NCI-H748 treated with DMSO at 0.1 percent for 48 hours (cell line): Measurements from ENCODE around the gene PIGU.
A peak's percentile ranks its signal among the peaks of the same experiment; 100 is the strongest.
"Not testable (repeated sequence)": the region's sequence is repeated elsewhere in the genome, so short reads cannot be mapped to it uniquely, and the experiment has no call there.

Experiments
- DNase-seq: peaks from one replicate; lab custom pipeline; 2025; lab: John Stamatoyannopoulos, UW

PIGU gene

GRCh38 chr20:34621383-34622367 lies 55.2 kb downstream of the PIGU start:
- peak; percentile 74 for DNase-seq

GRCh38 chr20:34621036-34621343 lies 55.9 kb downstream of the PIGU start:
- DNase-seq: no peak

GRCh38 chr20:34618676-34619075 lies 58.2 kb downstream of the PIGU start:
- no peak for DNase-seq

- DNase-seq: not testable (repeated sequence)
Observed at GRCh38 chr20:34616913-34617312, 60.0 kb downstream of the PIGU start.

GRCh38 chr20:34615477-34615876 lies 61.4 kb downstream of the PIGU start:
- DNase-seq: no peak

- not testable (repeated sequence) for DNase-seq
Observed at GRCh38 chr20:34611976-34612375, 64.9 kb downstream of the PIGU start.

GRCh38 chr20:34607066-34607465 lies 69.8 kb downstream of the PIGU start:
- DNase-seq: no peak

GRCh38 chr20:34604980-34605788 lies 71.7 kb downstream of the PIGU start:
- no peak for DNase-seq

- DNase-seq: no peak
Observed at GRCh38 chr20:34600892-34601653, 75.8 kb downstream of the PIGU start.

GRCh38 chr20:34595377-34596184 lies 81.3 kb downstream of the PIGU start:
- no peak for DNase-seq

- no peak for DNase-seq
Observed at GRCh38 chr20:34586488-34587163, 90.3 kb downstream of the PIGU start.

- no peak for DNase-seq
Observed at GRCh38 chr20:34585019-34585418, 91.9 kb downstream of the PIGU start.

GRCh38 chr20:34583544-34583943 lies 93.3 kb downstream of the PIGU start:
- no peak for DNase-seq

- no peak for DNase-seq
Observed at GRCh38 chr20:34582911-34583310, 94.0 kb downstream of the PIGU start.

- DNase-seq: no peak
Observed at GRCh38 chr20:34582221-34582620, 94.7 kb downstream of the PIGU start.

GRCh38 chr20:34581341-34582184 lies 95.3 kb downstream of the PIGU start:
- DNase-seq: no peak

- DNase-seq: no peak
Observed at GRCh38 chr20:34579979-34580940, 96.6 kb downstream of the PIGU start.

- no peak for DNase-seq
Observed at GRCh38 chr20:34579191-34579978, 97.5 kb downstream of the PIGU start.
